HG02763 (cell line): ENCODE data around the gene WLS.
"Not testable (repeated sequence)": the region's sequence is repeated elsewhere in the genome, so short reads cannot be mapped to it uniquely, and the experiment has no call there.

ENCODE experiments used
- ATAC-seq: cut with Tn5 transposase; IDR thresholded peaks from one replicate; pipeline ENCODE4 v1.9.1; 2021; ENCODE audit warnings: mild to moderate bottlenecking, moderate library complexity; ENCODE audit not compliant: unreplicated experiment

Gene WLS

GRCh38 chr1:68201546-68202238 lies 30.6 kb downstream of the WLS start:
- ATAC-seq = no peak

GRCh38 chr1:68199603-68200002 lies 32.7 kb downstream of the WLS start:
- no peak for ATAC-seq

- ATAC-seq = no peak
Observed at GRCh38 chr1:68198752-68199151, 33.6 kb downstream of the WLS start.

DNA sequence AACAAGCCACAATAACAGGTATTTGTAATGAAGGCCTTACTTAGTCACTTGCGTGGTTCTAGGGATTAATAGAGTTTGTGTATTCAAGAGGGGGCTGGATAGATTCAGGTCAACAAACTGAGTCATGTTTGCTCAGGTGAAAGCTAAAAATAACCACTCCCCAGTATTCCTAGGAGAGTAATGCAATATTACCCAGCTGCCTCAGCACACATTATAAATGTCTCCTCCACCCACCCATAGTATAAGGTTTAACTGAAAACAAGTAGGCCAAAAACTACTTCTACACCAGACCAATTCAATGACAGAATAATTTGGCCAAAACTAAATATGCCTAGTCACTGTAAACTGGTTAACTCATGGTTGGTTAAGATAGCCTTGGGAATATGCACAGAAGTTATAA lies 34.4 kb downstream of the WLS start:
- ATAC-seq = no peak

GRCh38 chr1:68197461-68197860 lies 34.9 kb downstream of the WLS start:
- ATAC-seq = no peak

DNA sequence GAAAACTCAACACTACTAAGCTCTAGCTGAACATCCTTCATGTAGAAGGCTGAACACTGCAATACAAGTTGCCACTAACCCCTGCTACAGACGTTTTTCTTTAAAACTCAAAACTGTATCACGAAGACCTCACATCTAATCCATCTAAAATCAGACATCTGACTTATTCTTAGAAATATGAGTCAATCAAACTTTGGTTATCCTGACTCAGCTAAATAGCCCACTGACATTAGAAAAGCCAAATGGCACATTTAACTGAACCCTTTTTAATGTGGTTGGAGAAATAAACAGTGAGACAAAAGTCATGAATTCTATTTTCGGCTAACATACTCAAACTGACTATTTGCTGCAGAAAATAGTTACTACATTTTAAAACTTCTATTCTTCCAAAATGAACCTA lies 35.6 kb downstream of the WLS start:
- ATAC-seq = no peak

- no peak for ATAC-seq
Observed at GRCh38 chr1:68191717-68192116, 40.6 kb downstream of the WLS start.

DNA sequence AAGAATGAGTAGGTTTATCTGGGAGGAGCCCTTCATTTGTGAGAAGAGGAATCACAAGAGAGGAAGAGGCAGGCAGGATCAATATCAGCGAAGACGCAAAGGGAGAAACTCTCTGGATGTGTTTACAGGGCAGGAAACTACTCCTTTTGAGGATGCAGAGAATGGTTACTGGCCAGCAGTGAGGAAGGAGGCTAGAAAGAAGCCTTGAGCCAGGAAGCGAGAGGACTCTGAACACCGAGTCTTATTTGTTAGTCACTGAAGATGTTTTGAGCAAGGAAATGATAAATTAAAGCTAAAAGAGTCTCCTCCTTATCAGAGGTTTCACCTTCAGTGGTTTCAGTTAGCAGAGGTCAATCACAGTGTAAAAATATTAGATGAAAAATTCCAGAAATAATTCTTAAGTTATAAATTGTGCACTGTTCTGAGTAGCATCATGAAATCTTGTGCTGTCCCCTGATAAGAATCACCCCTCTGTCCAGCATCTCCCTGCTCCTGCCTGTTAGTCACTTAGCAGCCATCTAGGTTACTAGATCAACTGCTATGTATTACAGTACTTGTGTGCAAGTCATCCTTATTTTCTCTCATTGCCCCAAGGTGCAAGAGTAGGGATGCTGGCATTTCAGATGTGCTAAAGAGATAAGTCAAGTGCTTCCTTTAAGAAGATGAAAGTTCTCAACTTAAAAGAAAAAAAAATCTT lies 43.5 kb downstream of the WLS start:
- no peak for ATAC-seq

DNA sequence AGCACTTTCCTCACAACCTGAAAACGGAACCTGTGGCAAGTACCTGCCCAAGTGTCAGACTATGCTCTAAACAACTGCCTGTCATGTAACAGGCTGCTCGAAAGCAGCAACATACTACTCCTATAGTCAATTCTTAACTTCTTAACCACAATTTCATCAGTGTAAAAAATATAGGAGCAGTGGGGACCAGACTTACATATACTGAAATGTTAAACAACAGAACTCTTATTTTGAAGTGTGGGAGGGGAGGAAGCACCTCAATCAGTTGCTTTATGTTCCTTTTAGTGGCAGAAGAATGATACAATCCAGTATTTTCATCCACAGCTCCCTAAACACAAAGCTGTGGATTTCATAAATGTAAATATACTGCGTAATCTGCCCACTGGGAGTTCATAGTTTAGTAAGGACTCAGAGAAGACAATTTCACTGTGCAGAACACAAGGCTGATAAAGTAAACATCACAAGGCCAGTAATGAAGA lies 44.2 kb downstream of the WLS start:
- no peak for ATAC-seq

- ATAC-seq = no peak
Observed at GRCh38 chr1:68185743-68186142, 46.6 kb downstream of the WLS start.

- ATAC-seq = no peak
Observed at GRCh38 chr1:68183895-68184294, 48.4 kb downstream of the WLS start.

GRCh38 chr1:68181165-68181556 lies 51.2 kb downstream of the WLS start:
- peak; percentile 42 for ATAC-seq

- ATAC-seq = peak; percentile 47
Observed at GRCh38 chr1:68180441-68181164, 51.7 kb downstream of the WLS start.

- peak; percentile 52 for ATAC-seq
Observed at GRCh38 chr1:68178821-68179490, 53.4 kb downstream of the WLS start.

DNA sequence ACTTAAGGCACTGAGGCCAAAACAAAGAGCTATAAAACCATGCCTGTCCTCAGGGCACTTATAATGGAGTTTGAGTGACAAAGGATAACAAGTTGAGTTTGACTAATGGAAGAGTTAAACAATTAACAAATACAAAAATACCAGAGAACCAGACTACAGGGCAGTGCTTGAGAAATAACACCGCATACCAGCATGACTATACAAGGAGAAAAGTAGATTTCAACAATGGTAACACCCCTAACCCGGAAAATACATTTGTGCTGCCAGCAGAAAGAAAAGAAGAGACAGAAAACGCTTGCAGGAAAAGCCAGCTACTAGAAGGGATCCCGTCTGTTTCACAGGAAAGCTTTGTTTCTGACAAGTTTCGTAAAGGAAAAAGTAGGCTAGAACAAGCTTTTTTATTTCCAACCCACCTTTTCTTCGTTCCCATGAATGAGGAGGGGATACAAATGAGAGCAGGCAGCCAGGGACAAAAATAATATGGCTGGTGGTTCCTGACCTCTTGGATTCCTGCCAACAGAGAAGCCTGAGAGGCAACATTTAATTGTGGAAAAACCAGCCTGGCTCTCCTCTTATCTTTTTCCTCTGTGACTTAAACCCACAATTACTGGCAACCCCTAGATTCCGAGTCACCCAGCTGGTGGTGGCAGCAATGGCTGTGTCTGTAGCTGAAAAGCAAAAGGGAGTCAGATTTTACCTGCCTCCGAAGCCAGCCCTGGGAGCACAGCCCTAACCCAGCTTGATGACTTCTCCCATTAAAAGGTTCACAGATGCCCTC lies 56.5 kb downstream of the WLS start:
- ATAC-seq = no peak

GRCh38 chr1:68174738-68175113 lies 57.6 kb downstream of the WLS start:
- no peak for ATAC-seq

DNA sequence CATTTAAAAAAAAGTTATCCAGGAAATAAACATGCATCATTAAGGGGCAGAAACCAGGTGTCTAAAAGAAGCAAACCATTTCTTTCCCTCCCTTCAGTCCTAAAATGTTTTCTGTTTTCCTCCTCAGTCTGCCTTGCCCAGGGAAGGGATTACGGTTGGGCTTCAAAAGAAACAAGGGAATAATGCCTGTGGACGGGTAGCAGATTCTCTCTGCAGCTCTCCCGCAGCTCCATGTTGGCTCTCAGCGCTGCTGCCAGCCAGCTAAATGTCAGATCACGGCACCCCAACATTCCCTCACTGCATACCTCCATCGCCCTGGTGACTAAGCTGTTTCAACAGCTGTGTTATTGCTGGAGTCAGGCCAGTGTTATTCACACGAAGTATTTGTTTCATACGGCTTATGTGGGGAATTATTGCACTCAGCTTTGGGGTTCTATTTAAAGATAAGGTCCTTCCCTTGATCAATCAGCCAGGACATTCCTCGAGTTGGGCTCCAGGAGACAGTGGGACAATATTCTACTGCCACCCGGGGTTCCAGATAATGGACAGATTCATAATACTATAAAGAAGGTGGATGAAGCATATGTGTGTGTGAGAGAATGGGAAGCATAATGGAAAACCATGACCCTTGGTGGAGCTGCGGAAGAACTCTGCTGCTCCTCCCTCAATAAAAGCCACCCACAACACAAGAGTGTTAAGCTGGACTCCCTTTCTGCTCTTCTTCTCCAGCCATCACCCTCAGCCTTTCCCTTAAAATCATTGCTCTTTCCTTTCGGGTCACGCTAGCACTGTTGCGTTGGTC lies 58.2 kb downstream of the WLS start:
- no peak for ATAC-seq

- ATAC-seq = no peak
Observed at GRCh38 chr1:68173283-68173935, 58.9 kb downstream of the WLS start.

DNA sequence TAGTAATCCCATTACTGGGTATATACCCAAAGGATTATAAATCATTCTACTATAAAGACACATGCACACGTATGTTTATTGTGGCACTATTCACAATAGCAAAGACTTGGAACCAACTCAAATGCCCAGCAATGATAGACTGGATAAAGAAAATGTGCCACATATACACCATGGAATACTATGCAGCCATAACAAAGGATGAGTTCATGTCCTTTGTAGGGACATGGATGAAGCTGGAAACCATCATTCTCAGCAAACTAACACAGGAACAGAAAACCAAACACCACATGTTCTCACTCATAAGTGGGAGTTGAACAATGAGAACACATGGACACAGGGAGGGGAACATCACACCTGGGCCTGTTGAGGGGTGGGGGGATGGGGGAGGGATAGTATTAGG lies 60.5 kb downstream of the WLS start:
- not testable (repeated sequence) for ATAC-seq
